HG02884 (cell line): ENCODE data around the gene EIF3F.

Experiments
- ATAC-seq: cut with Tn5 transposase; IDR thresholded peaks from one replicate; pipeline ENCODE4 v1.9.1; 2021; ENCODE audit warnings: mild to moderate bottlenecking, moderate library complexity; ENCODE audit not compliant: unreplicated experiment

Gene EIF3F

DNA sequence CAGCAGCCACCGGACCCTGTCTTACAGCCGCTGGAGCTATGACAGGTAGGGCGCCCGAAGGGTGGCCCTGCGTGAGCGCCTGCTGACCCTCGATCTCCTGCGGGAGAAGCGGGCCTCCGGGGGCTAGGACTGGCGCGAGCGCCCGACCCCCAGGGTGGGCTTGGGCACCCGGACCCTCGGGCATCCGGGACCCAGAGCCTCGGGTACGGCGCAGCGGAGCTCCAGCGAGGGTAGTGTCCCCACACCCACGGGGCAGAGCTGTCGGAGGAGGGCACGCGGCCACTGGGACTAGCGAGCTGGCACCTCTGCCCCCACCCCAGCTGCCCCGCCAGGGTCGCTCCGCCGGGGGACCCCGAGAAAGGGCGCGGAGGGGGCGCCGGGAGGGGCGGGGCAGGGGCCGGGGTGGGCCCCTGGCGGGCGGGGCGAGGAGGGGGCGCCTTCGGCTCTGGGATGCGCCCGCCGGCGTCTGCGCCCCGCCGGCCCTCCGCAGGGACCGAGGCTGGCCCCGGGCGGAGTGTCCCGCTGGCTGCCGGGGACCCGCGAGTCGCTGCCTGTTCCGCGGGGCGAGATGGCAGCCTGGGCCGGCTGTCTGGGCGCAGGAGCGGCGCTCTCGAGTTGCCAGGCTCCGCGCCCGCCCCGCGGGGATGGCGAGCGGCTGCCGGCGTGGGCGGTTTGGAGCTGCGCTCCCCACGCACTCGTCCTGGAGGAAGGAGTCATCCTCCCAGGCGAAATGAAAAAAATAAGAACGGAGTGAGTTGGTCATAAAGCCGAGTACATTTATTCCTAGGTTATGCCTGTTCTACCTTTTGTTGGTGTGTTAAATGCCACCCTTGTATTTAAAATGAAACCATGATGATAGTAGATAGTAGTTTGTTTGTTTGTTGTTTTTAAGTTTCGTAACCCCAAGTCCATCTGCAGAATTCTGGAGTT, 32.4 kb downstream of the EIF3F start:
- ATAC-seq = no peak

DNA sequence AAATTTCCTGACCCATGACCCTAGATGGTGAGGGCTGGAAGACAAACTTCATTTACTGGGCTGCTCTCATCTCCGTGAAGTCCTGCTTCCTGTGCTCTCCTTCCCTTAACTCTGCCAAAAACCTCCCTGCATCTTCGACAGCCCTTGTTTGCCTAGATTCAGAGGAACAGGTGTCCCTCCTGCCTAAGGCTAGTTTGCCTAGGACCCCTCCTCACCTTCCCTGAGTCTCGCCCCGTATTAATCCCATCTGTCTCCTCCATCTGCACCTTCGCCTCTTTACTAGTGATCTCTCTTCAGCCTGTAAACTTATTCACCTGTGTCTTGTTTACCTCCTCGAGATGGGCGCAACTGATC, 33.1 kb downstream of the EIF3F start:
- no peak for ATAC-seq

DNA sequence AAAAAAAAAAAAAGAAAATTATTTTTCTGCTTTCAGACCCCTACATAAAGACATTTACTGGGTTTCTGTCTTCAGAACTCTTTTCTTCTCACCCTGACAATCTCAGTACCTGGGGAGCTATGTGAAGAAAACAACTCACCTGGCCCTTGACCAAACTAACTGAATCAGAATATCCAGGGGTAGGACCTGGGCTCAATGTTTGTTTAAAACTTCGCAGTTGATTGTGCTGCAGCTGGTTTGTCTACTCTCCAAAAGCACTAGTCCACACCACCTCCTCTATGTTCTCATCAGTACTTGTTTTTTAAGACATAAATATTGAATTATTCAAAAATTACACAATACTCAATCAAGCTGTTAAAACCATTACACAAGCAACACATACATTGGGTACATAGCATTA, 34.8 kb downstream of the EIF3F start:
- no peak for ATAC-seq

DNA sequence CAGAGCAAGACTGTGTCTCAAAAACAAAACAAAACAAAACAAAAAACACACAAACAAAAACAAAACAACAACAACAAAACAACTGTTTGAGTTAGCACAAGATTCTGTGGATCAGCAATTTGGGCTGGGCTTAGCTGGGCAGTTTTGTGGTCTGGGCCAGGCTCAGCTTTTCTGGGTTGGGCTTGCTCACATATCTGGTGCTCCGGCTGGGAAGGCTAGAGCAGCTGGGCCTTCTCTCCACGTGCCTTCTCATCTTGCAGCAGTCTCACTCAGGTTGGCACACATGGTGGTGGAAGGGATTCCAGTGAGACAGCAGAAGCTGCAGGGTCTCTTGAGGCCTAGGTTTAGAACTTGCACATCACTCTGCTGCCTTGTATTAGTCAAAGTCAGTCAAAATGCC, 35.7 kb downstream of the EIF3F start:
- ATAC-seq = no peak

DNA sequence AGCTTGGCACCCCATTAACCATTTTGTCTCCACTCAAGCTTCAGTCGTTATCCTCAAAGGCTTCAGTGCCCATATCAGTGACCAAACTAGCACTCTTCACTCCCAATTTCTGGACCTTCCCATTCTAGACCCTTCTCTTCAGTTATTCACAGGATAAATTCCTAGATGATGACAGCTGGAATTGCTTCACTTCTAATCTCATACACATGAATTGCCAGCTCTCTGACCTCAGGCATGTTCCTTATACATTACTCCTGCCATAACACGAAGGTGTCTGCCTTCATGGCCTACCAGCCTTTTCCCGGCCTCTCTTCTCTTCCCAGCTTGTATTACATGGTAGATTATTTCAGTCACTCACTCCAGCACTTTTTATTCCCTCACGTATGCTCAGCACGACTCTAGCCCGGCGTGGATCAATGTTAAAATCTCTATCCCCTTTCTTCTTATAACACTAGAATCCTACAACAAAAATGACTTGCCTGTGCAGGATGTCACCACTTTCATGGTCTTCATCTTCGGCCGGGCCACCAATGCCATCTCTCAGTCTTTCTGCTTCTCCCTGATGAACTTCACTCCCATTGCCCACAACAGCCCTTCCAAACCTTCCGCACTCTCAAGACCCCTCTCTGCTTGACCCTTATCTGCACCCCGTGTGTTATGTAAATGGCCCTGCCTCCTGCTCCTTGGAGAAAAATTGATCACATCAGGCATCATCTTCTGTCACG, 36.9 kb downstream of the EIF3F start:
- ATAC-seq = no peak

DNA sequence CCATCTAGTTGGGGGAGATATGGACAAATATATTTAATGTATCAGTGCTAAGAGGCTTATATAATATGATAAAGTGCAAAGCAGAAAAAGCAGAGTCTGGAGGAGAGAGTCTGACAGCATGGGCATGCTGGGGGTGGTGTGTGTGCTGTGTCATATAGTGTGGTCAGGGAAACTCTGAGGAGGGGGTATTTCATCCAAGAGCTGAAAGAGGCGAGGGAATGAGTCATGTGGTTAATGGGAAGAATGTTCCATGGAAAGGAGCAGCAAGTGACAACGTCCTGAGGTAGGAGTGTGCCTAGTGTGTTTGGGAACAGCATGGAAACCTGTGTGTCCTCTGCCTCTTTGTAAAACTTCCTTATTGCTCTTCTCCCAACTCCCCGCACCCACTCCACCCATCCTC, 38.0 kb downstream of the EIF3F start:
- no peak for ATAC-seq

DNA sequence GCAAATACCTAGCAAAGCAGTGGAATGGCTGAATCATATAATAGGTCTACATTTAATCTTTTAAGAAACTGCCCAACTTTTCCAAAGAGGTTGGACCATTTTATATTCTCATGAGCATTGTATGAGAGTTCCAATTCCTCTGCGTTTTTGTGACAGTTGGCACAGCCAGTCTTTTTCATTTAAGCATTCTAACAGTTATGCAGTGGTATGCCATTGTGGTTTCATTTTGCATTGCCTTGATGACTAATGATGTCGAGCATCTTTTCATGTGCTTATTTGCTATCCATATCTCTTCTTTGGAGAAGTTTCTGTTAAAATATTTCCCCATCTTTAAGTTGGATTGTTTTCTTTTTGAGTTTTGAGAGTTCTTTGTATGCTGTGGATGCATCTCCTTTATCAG, 38.7 kb downstream of the EIF3F start:
- no peak for ATAC-seq

DNA sequence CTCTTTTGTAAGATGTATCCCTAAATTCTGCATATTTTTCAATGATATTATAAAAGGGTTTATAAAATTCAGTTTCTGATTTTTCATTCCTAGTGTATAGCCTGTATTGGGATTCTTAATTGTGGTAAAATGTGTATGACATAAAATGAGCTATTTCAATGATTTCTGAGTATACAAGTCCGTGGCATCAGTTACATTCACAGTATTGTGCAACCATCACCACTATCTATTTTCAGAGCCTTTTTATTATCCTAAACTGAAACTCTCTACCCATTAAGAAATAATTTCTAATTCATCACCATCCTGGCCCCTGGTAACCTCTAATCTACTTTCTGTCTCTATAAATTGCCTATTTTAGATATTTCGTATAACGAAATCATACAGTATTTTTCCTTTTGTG, 39.8 kb downstream of the EIF3F start:
- no peak for ATAC-seq

DNA sequence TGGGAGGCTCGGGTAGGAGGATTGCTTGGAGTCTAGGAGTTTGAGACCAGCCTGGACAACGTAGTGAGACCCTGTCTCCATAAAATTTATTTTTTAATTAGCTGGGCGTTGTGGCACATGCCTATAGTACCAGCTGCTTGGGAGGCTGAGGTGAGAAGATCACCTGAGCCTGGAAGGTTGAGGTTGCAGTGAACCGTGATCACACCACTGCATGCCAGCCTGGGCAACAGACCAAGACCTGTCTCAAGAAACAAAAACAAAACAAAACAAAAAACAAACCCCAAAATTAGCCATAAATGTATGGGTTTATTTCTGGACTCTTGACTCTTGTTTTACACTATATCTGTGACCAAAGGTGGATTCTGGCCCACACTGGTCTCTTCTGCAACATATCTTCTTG, 41.6 kb downstream of the EIF3F start:
- ATAC-seq = no peak

DNA sequence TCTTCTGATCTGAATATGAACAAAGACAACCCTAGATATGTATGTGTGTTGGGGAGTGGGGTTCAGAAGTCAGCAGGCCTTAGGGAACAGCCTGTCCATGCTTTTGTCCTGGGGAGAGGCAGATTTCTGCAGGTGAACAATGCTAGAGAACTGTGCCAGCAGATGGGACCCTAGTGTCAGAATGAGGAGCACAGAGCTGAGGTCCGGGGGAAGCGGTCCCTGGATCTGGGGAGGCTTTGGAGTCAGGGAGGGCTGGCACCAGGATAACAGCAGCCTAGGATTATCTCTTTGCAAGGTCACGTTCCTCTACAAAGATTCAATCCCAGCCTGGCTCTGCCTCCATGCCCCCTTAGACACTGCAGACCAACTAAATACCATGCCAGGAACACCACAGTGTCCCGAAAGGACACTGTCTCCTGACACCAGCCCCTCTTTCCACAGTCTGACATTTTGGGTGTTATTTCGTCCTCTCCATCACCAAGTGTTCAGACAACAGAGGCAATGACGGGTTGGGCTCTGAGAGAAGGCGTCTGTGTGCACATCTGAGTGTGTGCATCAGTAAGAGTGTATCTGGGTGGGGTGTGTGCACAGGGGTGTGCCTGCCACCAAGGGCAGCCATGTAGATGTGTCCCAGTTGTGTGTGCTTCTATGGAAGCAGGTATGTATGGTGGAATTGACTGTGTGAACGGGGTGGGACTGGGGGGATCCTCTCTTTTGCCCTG, 43.5 kb downstream of the EIF3F start:
- no peak for ATAC-seq

DNA sequence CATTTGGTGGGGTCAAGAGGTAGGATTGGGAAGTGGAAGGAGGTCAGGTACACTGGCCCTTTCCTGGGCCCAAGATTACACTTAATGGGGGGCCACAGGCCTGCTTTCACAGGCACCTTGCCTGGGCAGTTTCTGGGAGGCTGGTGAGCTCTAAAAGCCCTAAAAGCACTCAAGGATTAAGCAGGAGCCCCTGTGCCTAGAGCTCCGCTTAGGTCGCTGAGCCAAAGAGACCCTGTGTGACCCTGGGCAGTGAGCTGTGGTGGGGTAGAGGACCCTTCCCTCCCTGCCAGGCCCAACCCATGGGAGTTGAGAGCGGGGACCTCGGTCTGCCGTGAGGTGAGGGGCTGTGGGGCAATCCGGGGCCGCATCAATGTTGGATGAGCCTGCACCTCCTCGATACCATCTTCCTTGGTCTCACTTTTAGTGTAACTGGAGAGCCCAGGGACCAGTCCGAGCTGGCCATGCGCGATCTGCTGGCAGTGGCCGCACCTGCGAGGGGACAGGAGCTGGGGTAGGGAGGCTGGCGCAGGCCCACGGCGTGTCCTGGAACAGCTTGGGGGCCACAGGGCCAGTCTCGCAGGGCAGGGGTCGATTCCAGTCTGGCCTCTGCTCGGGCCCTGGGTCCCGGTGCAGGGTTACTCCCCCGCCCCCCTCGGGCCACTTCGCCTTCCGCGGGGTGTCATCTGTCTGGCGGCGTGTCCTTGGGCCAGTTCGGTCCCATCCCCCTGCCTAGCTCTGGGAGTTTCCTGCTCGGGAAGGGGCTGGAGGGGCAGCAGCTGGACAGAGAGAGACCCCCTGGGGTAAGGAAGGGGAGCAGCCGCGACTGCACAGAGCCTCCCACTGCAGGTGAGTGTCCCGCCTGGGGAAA, 44.3 kb downstream of the EIF3F start:
- ATAC-seq = no peak

DNA sequence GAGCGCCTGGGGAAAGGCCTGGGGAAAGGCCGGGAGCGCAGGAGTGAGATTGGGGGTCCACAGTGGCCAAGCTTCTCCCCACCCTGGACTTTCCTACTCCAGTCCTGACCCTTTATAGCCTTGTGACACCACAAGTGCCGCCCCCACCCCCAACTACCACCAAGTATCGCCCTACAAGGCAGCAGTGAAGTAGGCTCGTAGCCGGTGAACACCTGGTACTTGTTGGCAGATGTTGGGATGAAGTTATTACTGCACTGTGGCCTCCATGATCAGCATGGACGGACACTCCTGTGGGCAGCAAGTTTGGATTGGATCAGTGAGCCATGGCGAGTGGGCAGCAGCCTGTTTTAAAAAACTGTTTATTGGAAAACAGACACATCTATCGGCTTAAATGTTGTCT, 45.0 kb downstream of the EIF3F start:
- no peak for ATAC-seq

DNA sequence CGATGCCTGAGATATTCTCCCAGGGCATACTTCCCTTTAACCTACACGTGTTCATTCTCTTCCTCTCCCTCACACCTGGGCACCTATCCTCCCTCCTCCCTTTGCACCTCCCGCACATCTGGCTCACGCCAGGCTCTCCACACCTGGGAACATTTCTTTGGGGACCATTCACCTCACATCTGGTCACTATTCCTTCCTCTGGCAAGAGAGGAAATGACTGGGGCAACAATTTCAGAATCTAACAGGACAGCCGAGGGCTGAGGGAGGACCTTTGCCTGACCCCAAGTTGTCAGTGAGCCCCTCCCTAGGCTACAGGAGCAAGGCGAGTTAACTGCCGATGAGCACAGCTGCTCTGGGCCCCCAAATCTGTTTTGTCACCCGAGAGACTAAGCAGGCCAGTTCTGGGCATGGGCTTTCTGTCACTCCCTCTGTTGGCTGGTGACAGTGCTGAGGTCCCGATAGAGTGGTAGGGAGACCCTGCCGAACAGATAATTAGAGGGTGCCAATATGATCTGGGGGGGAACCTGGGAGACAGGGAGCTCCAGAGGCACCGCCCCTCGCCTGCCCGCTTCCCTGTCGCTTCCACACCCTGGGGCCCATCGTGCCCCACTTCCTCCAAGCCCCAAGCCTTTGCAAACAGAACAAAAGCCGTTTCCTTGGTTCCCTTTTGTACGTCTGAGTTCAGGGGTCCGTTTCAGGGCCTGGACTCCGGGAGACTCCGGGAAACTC, 45.6 kb downstream of the EIF3F start:
- no peak for ATAC-seq

DNA sequence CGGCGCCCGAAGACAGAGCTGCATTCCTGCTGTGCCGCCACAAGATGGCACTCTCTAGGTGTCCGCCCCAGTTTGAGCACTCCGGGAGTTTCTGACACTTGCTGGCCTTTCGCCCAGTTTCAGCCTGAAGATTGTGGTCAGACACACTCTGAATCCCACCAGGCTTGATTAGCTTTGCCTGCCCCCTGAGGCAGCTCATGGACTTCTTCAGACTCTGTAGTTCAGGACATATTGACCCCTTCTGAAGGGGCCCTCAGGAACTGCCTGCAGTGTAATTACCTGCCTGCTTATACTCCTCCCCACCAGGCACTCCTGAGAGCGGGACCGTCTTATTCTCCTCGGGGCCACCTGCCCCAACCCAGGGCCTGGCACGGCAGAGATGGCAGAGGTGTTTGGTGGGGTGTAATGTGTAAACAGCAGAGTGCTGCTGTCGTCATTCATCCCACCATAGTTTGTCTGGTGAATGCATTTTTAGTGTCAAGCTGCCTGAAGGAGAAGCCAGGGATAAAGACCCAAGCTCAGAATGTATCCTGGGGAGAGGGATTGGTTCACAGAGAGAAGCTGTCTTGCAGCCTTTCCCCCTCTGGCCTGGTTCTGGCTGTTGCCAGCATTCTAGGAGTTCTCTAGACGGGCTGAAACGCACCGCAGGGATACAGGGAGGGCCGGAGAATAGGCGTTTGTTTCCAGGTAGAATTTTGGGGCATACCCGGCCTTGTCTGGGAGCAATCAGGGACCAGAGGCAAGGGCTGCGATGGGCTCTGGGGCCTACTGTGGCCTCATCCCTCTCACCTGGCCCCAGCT, 46.4 kb downstream of the EIF3F start:
- peak; percentile 70 for ATAC-seq

DNA sequence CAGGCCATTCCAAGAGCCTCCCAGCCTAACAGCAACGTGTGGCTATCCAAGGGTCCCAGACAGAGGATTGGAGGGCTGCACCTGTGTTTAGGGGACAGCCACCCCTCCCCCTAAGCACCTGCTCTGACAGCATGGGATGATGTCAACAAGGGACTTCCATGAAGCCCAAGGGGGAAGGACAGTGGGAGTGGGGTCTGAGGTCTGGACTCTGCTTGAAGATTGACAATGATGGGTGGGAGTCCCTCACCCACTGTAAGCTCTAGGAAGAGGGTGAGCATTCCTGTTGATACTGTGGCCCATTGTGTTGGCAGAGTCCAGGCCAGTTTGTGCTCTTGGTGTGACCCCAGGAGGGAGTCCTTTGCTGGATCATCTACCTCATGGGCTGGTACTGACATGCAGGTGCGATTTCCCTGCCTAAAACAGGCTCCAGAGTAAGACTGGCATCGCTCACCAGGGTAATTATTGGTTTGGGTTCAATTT, 47.0 kb downstream of the EIF3F start:
- ATAC-seq = no peak

DNA sequence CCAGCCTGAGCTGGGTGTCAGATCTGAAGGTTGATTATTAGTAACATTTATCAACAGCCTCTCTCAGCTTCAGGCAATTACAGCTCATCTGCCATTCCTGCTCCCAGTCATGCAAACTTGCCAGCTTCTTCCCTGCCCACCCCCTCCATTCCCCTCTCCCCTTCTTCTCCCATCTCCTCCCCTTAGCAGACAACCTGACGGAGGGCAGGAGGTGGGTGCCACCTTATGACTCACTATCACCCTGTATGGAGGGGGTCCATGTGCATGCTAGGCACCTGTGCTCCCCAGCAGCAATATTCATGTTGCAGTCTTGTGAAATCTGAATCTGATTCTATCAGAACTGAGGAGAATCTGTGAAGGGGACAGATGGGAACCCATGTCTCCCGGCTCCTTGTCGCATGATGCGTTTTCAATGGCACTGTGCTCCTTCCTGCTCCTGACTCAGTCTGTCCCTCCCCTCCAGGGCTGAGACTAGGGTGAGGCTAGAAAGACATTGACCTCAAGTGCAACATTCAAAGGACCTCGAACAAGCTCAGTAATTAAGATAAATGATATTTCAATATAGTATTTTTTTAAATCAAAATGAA, 47.6 kb downstream of the EIF3F start:
- no peak for ATAC-seq

DNA sequence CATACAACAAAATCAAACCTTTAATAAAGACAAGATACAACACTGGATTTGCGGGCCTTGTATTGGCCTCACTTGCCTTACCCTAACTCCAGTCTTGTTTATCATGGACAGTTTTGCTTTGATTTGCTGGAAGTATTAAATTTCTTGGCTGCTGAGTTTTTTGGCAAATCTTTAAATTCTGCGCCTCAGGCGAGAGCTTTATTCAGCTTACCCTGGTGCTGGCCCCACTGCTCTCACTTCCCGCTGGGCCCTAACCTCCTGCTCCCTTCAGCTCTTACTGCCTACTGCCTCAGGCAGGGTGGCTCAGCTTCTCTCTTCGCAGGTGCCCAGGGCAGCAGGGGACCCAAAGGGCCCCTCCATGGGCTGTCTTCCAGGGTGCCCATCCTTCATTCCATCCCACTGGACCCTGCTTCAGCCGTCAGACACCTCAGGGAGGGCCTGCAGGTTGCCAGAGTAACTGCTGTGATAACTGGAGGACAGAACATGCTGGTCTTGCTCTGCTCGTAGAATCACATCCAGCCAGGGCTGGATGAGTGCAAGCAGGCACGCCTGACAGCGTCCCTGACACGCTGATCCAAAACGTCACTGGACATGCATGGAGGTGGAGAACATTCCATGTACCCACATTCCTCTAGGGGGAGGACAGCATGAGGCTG, 48.2 kb downstream of the EIF3F start:
- no peak for ATAC-seq
